ENCODE results near the gene MARCHF9.
"Not testable (repeated sequence)": the region's sequence is repeated elsewhere in the genome, so short reads cannot be mapped to it uniquely, and the experiment has no call there.

Gene MARCHF9

GRCh38 chr12:57770734-57771133, 15.8 kb downstream of the MARCHF9 start:
- peak overlapping the region; percentile 87 for H3K4me3 ChIP-seq (ENCODE audit: low read depth, low read length)
- no peak for DNase-seq (ENCODE audit: low read depth)
- TF ChIP-seq CTCF (IDR thresholded peaks at IDR 0.05; ENCODE audit: low read depth, low read length), result no peak
- TF ChIP-seq MYC (IDR thresholded peaks at IDR 0.05; ENCODE audit: low read depth, low read length), result no peak
- no peak for TF ChIP-seq MAX (IDR thresholded peaks at IDR 0.05; ENCODE audit: low read depth, low read length)
- TF ChIP-seq POLR2A (IDR thresholded peaks at IDR 0.05; ENCODE audit: extremely low read depth, insufficient read length), result no peak

- H3K4me3 ChIP-seq (ENCODE audit: low read depth, low read length), result peak overlapping the region; percentile 87
- TF ChIP-seq MAX (IDR thresholded peaks at IDR 0.05; ENCODE audit: low read depth, low read length) (no peak; the same call in 1 of the 2 replicates), MYC (IDR thresholded peaks at IDR 0.05; ENCODE audit: low read depth, low read length) (no peak), CTCF (IDR thresholded peaks at IDR 0.05; ENCODE audit: low read depth, low read length) (no peak), POLR2A (IDR thresholded peaks at IDR 0.05; ENCODE audit: extremely low read depth, insufficient read length) (no peak)
- peak; percentile 98 for DNase-seq (ENCODE audit: low read depth)
Observed at GRCh38 chr12:57771236-57771872, 16.5 kb downstream of the MARCHF9 start.

GRCh38 chr12:57771873-57772428, 17.0 kb downstream of the MARCHF9 start, which contains the start of gene METTL1:
METTL1 (minus strand) TSS chr12:57772105; CDS start chr12:57772083, 22 bp downstream.
- peak within 1 kb of the TSS; percentile 87 for H3K4me3 ChIP-seq (ENCODE audit: low read depth, low read length)
- TF ChIP-seq MAX (IDR thresholded peaks at IDR 0.05; ENCODE audit: low read depth, low read length) (peak; percentile 99), MYC (IDR thresholded peaks at IDR 0.05; ENCODE audit: low read depth, low read length) (peak; percentile 100), CTCF (IDR thresholded peaks at IDR 0.05; ENCODE audit: low read depth, low read length) (no peak), POLR2A (IDR thresholded peaks at IDR 0.05; ENCODE audit: extremely low read depth, insufficient read length) (peak; percentile 85)
- peak; percentile 99 for DNase-seq (ENCODE audit: low read depth)

GRCh38 chr12:57772429-57773322, 17.8 kb downstream of the MARCHF9 start, which contains the start of gene EEF1AKMT3:
EEF1AKMT3 (plus strand) TSS chr12:57772614; CDS start chr12:57772725, 111 bp downstream.
- no peak for TF ChIP-seq POLR2A (IDR thresholded peaks at IDR 0.05; ENCODE audit: extremely low read depth, insufficient read length)
- TF ChIP-seq MAX (IDR thresholded peaks at IDR 0.05; ENCODE audit: low read depth, low read length), result peak; percentile 25; the same call in 1 of the 2 replicates
- no peak for TF ChIP-seq CTCF (IDR thresholded peaks at IDR 0.05; ENCODE audit: low read depth, low read length)
- peak; percentile 44; the same call in 1 of the 2 replicates for TF ChIP-seq MYC (IDR thresholded peaks at IDR 0.05; ENCODE audit: low read depth, low read length)
- peak; percentile 84 for DNase-seq (ENCODE audit: low read depth)
- H3K4me3 ChIP-seq (ENCODE audit: low read depth, low read length), result peak within 1 kb of the TSS; percentile 87

- DNase-seq (ENCODE audit: low read depth); H3K4me3 ChIP-seq (ENCODE audit: low read depth, low read length): not testable (repeated sequence)
Observed at GRCh38 chr12:57774634-57775033, 19.7 kb downstream of the MARCHF9 start.

GRCh38 chr12:57775044-57775443, 20.1 kb downstream of the MARCHF9 start:
- no peak overlapping the region for H3K4me3 ChIP-seq (ENCODE audit: low read depth, low read length)
- no peak for TF ChIP-seq MYC (IDR thresholded peaks at IDR 0.05; ENCODE audit: low read depth, low read length)
- TF ChIP-seq MAX (IDR thresholded peaks at IDR 0.05; ENCODE audit: low read depth, low read length), result no peak
- no peak for TF ChIP-seq CTCF (IDR thresholded peaks at IDR 0.05; ENCODE audit: low read depth, low read length)
- TF ChIP-seq POLR2A (IDR thresholded peaks at IDR 0.05; ENCODE audit: extremely low read depth, insufficient read length), result no peak
- no peak for DNase-seq (ENCODE audit: low read depth)

Data from NB4 (cell line).